Esophagus squamous epithelium (tissue), 4 donors: ENCODE results near the gene HS6ST1.

Experiments used
- POLR2A ChIP-seq, 4 donors: fragments of 450-650 bp; IDR thresholded peaks; one replicate each; pipeline ENCODE4 v1.6.1; 2017; ENCODE audit warnings: antibody characterized with exemption in 4 of 4, mild to moderate bottlenecking in 4 of 4, moderate library complexity in 3 of 4
- TF ChIP-seq, protein P1 (sequence below), 6 experiments: fragments of 450-650 bp in 4 of 6; fragments of 200-600 bp in 2 of 6; sonication (generic) in 2 of 6; IDR thresholded peaks; one replicate each; pipeline ENCODE4 v1.5.1; 2016 to 2019; ENCODE audit warnings: antibody characterized with exemption in 6 of 6, mild to moderate bottlenecking in 4 of 6, moderate library complexity in 4 of 6

DNA sequence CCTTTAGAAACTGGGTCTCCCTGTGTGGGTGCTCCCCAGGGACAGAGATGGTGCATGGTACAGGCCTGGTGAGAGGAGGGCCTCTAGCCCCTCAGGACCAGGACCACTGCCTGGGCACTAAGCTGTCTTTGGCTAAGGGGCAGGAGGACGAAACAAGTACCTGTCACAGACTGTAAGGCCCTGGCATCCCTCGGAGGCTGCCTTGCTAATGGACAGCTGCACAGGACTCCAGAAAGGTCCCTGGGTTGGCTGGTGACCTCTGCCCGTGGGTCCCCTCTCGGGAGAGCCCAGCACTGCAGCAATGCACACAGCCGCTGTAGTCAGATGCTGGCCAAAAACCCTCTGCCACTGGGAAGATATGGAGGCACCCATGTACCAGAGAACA, 14.3 kb downstream of the HS6ST1 start:
- no peak for TF ChIP-seq POLR2A (IDR thresholded peaks at IDR 0.05)
- TF ChIP-seq, protein P1, sequence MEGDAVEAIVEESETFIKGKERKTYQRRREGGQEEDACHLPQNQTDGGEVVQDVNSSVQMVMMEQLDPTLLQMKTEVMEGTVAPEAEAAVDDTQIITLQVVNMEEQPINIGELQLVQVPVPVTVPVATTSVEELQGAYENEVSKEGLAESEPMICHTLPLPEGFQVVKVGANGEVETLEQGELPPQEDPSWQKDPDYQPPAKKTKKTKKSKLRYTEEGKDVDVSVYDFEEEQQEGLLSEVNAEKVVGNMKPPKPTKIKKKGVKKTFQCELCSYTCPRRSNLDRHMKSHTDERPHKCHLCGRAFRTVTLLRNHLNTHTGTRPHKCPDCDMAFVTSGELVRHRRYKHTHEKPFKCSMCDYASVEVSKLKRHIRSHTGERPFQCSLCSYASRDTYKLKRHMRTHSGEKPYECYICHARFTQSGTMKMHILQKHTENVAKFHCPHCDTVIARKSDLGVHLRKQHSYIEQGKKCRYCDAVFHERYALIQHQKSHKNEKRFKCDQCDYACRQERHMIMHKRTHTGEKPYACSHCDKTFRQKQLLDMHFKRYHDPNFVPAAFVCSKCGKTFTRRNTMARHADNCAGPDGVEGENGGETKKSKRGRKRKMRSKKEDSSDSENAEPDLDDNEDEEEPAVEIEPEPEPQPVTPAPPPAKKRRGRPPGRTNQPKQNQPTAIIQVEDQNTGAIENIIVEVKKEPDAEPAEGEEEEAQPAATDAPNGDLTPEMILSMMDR (IDR thresholded peaks at IDR 0.05) = no peak
